GM18517 (cell line): Measurements from ENCODE around the gene INMT.
A peak's percentile ranks its signal among the peaks of the same experiment; 100 is the strongest.

Source experiments
- ATAC-seq: cut with Tn5 transposase; IDR thresholded peaks from one replicate; pipeline ENCODE4 v1.9.1; 2021; ENCODE audit warnings: mild to moderate bottlenecking, moderate library complexity; ENCODE audit not compliant: unreplicated experiment

INMT gene

DNA sequence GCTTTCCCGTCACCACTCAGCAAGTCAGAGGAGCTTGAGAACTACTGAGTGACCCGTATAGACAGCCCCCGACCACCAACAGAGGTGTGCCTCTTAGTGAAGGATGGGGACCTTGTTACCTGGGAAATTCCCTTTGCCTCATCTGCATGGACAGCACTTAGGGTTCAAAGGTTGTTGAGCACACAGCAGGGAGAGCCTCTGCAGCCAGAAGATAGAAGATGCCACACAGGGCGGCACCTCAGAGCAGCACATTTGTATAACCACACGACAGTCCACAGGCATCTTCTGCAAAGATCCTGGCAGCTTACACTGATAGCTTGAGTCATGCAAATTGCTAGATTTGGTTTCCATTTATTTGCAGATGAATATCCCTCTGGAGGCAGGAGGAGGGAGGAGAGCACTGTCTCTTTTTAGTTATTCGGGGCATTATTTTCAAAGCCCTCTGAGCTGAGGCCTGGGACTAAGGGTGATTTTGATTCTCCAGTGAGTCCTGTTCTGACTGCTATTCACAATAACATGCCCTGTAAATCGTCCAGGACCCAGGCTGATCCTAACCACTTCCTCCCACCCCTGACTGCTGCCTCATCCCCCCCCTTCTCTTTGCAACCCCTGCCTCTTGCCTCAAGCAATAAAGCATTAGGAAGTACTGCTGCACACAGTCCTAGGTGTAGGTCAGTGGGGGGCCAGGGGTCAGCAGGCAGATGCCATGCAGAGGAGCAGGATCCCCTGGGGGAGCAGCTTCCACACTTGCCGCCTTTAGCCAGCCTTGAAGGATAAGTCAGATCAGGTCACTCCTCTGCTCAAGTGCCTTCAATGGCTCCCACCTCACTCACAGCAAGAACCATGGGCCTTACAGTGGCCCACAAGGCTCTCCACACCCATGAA, 24.6 kb upstream of the INMT start:
- peak; percentile 59 for ATAC-seq

DNA sequence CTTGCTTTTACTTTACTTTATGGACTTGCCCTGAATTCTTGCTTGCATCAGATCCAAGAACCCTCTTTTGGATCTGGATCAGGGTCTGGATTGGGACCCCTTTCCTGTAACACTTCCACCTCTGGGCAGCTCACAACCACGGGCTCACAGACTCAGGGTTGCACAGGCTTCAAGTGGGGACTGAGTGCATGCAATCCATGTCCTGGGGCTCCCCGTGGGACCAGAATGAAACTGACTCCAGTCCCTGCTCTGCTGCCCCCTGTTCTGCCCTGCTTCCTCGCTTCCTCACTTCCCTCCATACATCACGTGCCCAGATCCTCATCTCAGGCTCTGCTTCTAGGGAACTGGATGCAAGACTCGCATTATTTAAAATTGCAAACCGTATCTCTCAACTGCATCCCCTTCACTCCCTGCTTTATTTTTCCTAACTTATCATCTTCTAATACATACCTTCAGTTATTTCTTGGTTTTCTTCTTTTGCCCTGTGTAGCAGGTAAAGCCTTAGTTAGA, 23.3 kb upstream of the INMT start:
- ATAC-seq = no peak

DNA sequence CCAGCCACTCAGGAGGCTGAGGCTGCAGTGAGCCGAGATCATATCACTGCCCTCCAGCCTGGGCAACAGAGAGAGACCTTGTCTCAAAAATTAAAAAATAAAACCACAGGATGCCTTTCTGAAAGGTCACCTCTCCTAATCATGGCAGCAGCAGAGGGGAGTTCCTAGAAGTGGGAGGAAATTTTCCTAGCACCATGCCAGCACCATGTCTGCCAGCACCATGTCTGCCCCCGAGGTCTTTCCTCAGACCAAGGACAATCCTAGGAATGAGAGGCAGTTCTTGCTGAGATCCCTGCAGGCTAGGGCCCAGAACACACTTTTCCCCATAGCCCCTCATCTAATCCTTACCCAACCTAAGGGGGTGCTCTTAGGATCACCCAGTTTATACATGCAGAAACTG, 22.3 kb upstream of the INMT start:
- ATAC-seq = no peak

DNA sequence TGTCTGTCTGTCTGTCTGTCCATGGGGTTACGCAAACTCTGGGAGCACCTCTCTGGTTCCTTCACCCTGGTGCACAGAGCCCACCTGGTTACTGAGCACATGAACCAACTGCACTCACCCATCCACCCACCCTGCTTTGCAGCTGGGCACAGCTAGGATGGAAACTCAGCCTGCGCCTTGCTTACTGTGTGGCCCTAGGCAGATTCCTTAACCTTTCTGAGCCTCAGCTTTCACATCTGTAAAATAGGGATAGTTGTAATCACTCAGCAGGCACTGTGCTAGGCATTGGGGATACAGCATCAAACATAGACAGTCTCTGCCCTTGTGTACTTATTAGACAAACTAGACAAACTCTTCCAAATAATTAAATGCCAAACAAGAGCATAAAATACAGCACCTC, 21.8 kb upstream of the INMT start:
- ATAC-seq = no peak

DNA sequence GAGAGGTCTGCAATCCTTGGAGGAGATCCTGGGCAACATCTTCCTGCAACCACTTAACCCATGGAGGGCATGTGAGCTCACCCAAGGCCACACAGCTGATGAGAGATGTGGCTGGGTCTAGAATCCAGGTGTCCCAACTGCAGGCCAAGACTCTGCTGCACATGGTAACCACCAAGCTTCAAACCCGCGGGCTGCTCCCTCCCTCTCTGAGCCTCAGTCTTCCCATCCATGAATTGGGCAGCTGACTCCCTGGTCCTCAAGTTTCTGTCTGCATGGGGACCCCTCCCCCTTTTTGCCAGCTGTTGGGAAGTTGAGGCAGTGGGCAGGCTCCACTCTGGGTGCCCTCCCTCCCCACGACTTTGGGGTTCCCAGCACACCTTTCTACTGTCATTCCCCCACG, 20.9 kb upstream of the INMT start:
- ATAC-seq = no peak

DNA sequence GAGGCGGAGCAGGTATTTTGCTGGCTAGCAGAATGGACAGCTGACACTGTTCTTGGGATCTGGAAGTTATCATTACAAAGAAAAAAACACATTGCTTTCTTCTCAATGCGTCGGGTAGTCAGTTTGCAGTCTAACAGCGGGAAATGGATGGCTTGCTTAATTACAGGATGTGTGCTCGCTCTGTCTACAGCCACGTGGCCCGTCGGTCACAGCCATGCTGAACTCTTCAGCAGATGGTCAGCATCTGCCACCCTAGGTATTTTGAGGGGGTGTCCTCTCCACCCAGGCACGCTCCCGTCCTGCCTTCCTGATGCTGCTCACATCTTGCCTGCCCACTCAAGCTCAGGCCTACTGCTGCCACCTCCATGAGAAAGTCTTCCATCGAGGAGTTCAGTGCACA, 20.4 kb upstream of the INMT start:
- ATAC-seq = no peak

DNA sequence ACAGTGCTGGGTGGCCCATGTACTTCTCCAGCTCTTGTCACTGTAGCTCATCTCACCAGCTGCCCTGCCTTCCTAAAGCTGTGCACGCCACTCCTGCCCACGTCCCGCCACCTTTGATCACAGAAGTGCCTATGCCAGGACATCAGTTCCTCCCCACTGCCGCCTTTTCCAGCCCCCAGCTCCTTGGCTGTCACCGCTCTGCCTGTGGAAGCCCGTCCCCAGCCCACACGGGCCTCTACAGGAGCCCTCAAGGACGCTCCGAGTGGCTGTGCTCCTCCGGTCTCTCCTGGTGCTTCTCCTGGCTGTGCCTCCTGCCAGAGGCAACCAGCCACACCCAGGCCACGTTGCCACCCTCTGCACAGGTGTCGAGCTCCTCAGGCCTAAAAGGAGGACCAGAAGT, 19.3 kb upstream of the INMT start:
- ATAC-seq = no peak

DNA sequence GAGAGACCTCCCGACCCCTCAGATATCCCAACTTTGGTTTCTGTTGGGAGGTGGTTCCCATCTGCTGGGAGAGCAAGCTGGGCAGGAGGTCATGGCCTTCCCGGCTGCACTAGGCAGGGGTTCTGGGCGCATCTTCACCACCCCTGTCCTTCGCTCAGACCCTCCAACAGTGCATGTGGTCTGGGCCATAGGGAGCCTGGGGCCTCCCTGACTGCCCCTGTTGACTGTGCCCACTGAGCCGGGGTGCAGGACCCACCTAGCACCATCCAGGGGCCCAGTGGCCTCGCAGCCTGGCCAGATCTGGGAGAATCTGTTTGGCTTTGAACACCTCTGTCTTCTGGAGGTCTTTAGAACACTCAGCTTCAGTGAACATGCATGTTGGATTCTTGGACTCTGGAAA, 18.7 kb upstream of the INMT start:
- ATAC-seq = no peak

DNA sequence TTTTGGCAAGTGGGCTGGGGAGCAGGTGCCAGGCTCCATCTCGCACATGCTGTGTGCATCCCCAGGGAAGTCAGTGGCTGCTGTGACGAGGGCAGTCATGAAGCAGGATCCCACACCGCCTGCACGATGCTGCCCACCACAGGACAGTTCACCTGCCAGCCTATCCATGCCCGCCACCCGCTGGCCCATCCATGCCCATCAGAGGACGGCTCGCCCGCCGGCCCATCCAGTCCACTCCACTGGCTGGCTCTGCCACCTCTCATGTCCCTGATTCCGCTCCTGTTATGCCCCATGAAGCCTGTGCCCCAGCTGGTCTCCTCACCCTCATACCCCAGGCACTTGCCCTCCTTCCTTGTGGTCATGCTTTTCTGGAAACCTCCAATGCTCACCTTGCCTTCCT, 18.2 kb upstream of the INMT start:
- no peak for ATAC-seq

DNA sequence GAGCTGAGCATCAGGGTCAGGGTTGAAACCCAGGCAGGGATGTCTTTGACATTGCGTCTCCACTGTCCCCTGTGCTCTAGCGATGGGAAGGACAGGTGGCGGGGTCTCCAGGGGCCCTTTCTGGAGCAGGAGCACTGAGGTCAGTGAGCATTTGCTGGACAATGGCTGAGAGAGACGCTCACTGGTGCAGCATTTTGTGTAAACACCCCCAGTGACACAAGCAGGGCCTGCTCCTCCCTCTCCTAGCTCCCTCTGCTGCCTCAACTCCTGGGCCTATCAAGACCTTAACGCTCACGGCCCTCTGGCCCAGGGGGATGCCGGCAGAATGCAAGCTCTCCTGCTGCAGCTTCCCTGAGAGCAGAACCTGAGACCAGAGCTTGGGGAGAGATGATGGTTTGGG, 17.4 kb upstream of the INMT start:
- no peak for ATAC-seq

DNA sequence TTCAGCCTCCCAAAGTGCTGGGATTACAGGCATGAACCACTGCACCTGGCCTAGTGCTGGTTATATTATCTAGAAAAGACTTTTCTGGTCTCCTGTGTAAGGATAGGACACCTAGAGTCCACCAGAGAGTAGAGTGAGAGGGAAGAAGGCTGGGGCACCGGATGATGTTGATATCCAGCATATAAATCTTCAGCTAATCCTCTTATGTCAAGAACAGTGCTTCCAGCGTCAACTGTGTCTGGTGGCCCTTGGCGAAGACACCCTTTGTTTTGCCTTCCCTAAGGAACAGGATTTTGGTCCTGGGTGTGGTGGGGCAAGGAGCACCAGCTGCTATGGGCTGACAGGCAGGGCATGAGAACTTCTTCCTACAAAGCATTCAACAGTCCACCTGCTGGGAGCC, 16.3 kb upstream of the INMT start:
- ATAC-seq = no peak

DNA sequence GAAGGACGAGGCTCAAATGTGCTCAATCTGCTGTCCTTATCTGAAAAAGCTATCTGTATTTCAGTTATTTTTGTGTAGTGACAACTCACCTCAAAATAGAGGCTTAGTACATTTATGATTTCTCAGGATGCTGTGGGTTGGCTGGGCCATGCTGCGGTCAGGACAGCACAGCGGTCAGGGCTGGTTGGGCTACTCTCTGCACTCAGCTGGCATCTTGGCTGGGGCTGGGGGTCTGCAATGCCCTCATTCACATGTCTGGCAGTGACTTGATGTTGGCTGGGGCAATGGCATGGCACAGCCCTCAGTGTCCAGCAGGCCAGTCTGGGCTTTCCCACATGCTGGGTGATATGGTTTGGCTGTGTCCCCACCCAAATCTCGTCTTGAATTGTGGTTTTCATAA, 15.6 kb upstream of the INMT start:
- no peak for ATAC-seq

DNA sequence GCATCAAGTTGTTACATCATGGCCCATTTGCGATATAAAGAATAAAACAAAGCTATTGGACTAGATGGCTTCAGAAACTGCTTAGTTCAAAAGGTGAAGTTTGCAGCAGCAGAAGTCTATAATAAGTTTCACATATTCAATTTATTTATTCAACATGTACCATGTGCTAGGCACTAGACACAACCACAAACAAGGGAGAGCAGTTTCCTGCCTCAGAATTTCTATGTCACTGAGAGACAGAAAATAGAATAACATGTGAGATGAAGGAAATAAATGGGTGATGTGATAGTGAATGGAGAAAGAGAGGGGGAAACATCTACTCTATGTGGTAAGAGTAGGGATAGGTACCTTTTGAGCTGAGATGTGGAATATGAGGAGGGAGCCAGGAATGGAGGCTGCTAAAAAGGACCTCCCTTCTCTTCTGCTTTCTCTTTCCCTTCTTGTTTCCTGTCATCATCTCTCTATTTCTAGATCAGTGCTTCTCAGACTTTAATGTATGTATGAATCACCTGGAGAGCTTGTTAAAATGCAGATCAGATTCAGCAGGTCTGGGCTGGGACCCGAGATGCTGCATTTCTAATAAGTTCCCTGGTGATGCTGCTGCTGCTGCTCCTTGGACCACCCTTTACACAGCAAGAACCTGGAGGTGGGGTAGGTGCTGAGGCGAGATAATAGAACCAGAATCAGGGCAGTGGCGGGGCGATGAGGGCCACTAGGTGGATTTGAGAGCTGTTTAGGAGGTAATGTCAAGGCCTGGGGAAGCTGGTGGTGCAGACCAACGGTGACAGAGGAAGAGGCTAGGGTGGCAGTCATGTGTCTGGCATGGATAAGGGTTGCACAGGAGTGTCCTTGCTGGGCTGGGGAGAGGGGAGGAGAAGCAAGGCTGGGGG, 13.7 kb upstream of the INMT start:
- no peak for ATAC-seq

DNA sequence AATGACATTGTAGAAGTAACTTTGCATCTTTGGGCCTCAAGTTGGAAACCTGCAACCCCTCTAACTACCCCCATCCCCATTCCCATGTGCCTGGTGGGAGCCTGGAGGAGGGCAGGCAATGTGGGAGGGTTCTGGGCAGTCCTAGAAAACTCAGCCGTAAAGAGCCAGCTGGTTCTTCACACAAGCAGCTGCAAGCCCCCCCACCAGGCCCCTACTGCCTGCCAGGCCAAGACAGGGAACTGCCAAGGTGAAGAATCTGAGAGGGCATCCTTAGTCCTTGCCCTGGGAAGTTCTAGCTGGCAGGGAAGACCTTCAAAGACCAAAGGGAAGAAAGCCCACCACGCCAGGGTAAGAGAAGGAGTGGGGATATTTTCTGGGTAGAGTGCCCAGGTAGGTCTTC, 12.2 kb upstream of the INMT start:
- no peak for ATAC-seq

DNA sequence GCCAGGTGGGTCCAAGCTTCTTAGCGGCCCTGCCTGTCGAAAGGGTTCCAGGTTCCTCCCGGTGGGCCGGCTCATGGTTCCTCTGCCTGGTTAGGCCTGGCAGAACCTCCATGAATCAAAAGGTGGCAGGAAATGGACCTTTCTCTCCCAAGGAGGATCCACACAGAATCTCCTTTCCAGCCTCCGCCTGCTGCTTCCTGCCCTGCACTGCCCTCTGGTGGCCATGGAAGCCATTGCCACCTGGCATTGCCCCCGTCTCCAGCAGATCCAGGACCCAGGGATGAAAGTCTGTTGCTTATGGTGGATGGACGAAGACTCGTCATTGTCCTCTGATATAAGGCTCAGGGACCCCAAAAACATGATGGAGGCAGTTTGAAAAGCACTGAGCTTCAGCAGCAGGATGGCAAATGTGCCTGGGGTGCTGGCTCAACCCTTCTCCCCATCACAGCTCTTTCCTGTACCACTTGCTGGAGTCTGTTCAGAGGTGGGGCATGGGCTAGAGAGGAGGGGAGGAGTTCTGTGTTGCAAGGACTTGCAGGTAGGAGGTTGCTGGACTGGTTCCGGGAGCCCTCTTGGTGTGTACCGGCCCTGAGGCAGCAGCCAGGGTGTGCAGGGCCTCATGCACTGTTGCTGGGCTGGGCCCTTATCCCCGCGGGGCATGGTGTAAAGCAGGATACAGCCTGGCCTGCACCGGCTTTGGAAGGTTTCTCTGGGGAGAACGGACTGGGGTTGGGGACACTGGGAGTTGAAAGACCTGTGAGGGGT, 11.3 kb upstream of the INMT start:
- ATAC-seq = no peak

DNA sequence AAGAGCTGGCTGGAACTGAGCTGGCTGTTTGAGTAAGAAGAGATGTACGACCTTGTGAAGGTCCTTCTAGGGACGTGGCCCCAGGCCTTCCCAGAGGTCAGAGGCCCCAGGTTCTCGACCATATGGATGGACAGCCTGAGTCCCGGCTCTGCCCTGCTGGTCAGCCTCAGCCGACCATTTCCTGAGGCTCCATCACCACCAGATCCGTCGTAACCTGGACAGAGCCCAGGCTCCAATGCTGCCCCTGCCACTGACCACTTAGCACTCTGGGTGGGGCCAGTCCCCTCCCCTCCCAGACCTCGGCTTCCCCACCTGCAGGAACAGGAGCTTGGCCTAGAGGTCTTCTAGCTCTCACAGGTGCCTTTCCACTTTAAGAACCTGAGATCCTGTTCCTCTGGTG, 10.6 kb upstream of the INMT start:
- no peak for ATAC-seq

DNA sequence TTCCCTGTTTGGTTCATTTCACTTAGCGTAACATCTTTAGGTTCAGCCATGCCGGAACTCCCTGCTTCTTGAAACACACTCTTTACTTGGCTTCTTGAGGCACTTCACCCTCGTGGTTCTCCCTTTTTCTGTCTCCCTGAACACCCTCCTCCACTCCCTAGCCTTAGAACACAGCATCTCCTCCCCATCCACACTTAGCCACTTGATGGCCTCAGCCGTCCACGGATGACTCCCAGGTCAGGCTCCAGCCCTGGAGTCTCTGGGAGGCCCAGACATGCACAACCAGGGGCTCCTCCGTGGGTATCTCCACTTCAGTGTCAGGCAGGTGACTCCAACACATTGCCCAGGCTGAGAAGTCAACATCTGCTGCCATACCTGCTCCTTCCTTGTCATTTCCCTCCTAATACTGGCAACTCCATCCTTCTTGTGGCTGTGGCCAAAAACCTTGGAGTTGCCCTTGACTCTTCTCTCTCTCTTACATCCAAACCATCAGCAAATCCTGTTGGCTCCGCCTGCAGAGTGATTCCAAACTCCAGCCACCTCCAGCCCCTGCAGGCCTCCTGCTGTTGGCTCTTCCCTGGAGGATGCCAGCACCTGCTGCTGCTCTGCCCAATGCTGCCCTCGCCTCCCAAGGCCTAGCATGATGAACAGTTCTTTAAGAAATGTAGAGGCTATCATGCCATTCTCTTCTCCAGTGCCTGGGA, 8.4 kb upstream of the INMT start:
- no peak for ATAC-seq

DNA sequence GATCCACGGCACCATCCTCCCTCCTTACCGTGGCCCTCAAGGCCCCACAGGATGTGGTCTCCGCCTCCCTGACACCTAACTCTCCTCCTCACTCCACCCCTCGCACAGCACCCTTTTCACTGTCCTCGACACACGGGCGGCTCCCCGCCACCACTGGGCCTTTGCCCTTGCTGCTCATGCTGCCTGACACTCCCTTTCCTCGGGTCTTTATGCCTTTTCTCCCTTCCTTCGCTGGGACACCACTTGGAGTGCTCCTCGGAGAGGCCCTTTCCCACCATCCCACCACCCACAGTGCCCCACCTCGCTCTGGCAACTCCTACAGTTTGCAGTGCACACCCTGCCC, 7.9 kb upstream of the INMT start:
- no peak for ATAC-seq

DNA sequence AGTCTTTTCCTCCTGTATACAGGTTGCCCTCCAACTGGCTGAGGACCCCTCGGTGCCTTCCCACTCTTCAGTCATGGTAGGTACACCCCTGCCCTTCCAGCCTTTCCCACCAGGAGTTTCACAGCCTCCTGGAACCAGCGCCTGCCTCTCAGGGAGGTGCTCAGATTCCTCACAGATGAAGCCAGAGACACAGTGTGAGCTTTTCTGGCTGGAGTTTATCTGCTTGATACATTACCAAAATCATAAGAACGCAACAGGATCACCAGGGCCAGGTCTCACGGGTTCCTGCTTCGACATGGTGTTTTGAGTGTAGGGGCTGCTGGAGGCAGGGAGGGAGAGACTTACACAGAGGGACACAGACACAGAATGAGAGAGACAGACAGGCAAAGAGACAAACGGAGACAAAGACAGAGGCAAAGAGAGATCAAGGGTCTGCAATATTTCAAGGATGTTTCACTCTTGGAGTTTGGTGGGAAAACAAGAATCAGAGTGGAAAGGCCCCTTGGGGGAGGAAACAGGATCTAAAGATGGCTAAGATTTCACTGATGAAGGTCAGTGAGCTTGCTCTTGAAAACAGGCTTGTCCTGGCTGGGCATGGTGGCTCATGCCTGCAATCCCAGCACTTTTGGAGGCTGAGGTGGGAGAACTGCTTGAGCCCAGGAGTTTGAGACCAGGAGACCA, 6.5 kb upstream of the INMT start:
- no peak for ATAC-seq

DNA sequence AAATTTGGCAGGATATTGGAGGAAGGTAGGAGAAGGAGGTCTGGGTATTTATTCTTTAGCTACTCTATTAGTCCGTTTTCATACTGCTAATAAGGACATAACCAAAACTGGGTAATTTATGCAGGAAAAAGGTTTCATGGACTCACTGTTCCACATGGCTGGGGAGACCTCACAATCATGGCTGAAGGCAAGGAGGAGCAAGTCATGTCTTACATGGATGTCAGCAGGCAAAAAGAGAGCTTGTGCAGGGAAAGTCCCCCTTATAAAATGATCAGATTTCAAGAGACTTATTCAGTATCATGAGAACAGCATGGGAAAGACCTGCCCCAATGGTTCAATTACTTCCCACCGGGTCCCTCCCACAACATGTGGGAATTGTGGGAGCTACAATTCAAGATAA, 1.9 kb upstream of the INMT start:
- no peak for ATAC-seq
